Activated CD4-positive, alpha-beta T cell treated with anti-CD3 and anti-CD28 coated beads, Interleukin-2, amount 10 ng/mL, durations not matched to agents 24 days and 14 days (primary cell): ENCODE measurements around the gene ETV5. TPM values are rescaled to one million over a fixed set of nuclear protein-coding genes. Genes with fewer than 3 reads are reported as not detected.

Experiments used
- DNase-seq: peaks from one replicate; pipeline ENCODE4 v3.0.0; 2022
- H3K27ac Mint-ChIP-seq: one replicate; pipeline ENCODE4 v1.8.0; 2022; ENCODE audit warnings: mild to moderate bottlenecking, mixed read lengths
- H3K27me3 Mint-ChIP-seq: one replicate; pipeline ENCODE4 v1.8.0; 2022; ENCODE audit warnings: mixed read lengths
- H3K36me3 Mint-ChIP-seq: one replicate; pipeline ENCODE4 v1.8.0; 2022; ENCODE audit warnings: low read depth, mild to moderate bottlenecking, mixed read lengths
- H3K4me1 Mint-ChIP-seq: one replicate; pipeline ENCODE4 v1.8.0; 2021; ENCODE audit warnings: mixed read lengths
- H3K4me3 Mint-ChIP-seq: one replicate; pipeline ENCODE4 v1.8.0; 2022; ENCODE audit warnings: mild to moderate bottlenecking, moderate library complexity, mixed read lengths
- H3K9me3 Mint-ChIP-seq: one replicate; pipeline ENCODE4 v1.8.0; 2021; ENCODE audit warnings: mixed read lengths
- intact Hi-C: fragments of 100-400 bp; cut with micrococcal nuclease; formaldehyde crosslinking; loops from one replicate; pipeline ENCODE4 v1.15.1; 2023
- total RNA-seq: library from RNA; stranded (reverse); gene quantifications from 2 replicates; pipeline ENCODE4 v1.2.3, GENCODE V29; 2022

ETV5 gene
- total RNA-seq, result 2.2 and 2.5 TPM in 2 replicates

DNA sequence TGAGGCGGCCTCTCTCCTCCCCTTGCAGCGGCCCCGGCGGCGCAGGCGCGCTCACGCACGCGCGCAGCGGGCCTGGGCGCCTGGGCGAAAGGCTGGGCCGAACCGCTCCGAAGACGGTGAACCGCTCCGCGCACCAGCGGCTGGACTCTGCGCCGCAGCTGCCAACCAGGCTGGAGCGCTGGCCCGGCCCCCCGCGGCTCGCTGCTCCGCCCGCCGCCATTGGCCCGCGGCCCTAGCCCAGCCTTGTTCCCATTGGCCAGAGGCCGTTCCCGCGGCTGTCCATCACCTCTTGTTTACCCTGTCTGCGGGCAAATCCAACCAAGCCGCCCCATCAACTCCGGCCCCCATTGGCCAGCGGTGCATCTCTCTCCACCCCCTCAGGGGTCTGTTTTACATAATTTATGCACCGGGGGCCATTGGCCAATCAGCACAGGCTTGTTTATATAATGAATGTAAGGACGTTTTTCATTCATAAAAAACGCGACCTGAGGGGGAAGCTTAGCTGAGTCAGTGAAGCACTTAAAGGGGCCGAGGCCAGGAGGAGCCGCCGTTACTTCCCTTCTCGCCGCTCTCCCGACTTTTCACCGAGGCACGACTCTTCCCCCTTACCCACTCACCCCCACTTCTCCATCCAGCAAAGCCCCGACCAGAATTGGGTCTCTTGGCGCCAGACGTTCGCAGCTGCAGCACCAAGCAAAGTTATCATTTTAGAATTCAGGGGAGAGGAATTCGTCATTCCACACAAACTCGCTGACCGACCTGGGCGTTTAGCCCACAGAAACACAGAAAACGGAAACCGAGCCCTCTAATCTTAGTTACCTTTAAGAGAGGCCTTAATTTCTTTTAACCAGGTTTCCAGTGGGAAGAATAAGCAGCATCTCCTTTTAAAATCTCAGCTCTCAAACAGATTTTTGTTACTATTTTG, at the start of gene ETV5:
Gene ETV5, minus strand, starts transcription at position 149 of the 925 bp plus-strand sequence. CDS start 3,221 bp downstream, outside the sequence.
- H3K9me3 Mint-ChIP-seq, result no peaks in the 10 kb centered on the region
- peak; percentile 97 for DNase-seq
- peaks cover 76% of the 10 kb centered on the region for H3K27me3 Mint-ChIP-seq
- H3K36me3 Mint-ChIP-seq, result no peaks in the 10 kb centered on the region
- H3K27ac Mint-ChIP-seq, result peak within 1 kb of the TSS; percentile 63
- H3K4me3 Mint-ChIP-seq, result peak within 1 kb of the TSS; percentile 89
- H3K4me1 Mint-ChIP-seq, result peaks cover 31% of the 10 kb centered on the region
- intact Hi-C loops, result loop anchor here (1.0 to 10.0 kb wide), 6 partner anchors 42 to 461 kb away; partner anchors contain the start of gene DNAJB11

DNA sequence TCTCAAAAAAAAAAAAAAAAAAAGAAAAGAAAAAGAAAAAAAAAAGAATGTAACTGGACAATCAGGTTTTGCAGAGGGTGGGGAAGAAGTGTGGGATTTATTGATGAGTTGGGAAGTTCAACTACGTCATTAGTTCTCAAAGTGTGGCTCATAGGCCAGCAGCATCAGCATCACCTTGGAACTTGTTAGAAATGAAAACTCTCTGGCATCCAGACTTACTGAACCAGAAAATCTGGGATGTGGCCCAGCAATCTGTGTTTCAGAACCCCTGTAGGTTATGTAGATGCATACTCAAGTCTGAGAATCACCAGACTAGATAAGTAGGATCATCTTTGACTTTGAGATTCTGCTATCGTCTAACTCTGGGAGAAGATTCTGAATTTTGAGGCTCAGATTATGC, 45.8 kb upstream of the ETV5 start:
- intact Hi-C loops, result loop anchor here (5.0 kb wide), 3 partner anchors 88 to 378 kb away; partner anchors contain the start of gene TRA2B
- no peak overlapping the region for H3K27ac Mint-ChIP-seq
- peaks cover 4% of the 10 kb centered on the region for H3K9me3 Mint-ChIP-seq
- no peaks in the 10 kb centered on the region for H3K36me3 Mint-ChIP-seq
- peaks cover 35% of the 10 kb centered on the region for H3K27me3 Mint-ChIP-seq
- DNase-seq, result no peak
- peaks cover 15% of the 10 kb centered on the region for H3K4me1 Mint-ChIP-seq
- no peak overlapping the region for H3K4me3 Mint-ChIP-seq

DNA sequence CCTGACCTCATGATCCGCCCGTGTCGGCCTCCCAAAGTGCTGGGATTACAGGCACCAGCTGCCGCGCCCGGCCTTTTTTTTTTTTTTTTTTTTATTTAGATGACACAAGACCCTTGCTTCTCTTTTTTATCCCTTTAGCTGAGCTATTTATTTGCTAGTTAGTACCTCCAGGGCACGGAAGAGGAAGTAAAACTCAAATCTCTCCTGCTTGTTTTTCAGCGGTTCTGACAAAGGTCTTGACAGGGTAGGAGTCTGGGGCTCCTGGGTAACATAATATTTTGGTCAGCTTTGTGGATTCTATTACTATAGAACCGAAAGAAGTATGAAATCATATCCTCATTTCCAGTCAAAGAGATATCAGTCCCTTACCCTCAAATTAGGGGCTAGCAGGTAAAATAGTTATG, 44.0 kb upstream of the ETV5 start:
- intact Hi-C loops, result loop anchor here (5.0 kb wide), 3 partner anchors 89 to 379 kb away; partner anchors contain the start of gene TRA2B
- Mint-ChIP-seq H3K4me1 (peaks cover 15% of the 10 kb centered on the region), H3K4me3 (no peak overlapping the region), H3K27me3 (peaks cover 40% of the 10 kb centered on the region), H3K27ac (no peak overlapping the region), H3K36me3 (no peaks in the 10 kb centered on the region), H3K9me3 (peaks cover 4% of the 10 kb centered on the region)
- no peak for DNase-seq

DNA sequence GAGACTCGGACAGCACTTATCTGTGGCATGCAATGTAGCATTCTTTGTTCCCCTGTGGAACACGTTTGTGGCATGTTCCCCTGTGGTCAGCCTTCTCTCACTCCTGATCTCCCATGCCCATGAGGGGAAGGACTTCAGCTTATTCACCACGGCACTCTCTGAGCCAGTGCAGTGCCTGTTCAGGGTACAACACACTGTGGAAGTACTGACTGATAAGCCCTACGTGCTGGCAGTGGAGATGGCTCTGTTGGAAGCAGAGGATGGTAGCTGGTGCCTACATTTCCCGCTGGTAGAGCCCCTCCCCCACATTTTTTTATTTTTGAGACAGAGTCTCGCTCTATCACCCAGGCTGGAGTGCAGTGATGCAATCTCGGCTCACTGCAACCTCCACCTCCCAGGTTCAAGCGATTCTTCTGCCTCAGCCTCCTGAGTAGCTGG, 43.5 kb upstream of the ETV5 start:
- Mint-ChIP-seq H3K36me3 (no peaks in the 10 kb centered on the region), H3K27ac (no peak overlapping the region), H3K4me1 (peaks cover 15% of the 10 kb centered on the region), H3K9me3 (peaks cover 4% of the 10 kb centered on the region), H3K27me3 (peaks cover 46% of the 10 kb centered on the region), H3K4me3 (no peak overlapping the region)
- intact Hi-C loops, result loop anchor here (5.0 kb wide), 3 partner anchors 90 to 380 kb away; partner anchors contain the start of gene TRA2B
- no peak for DNase-seq

DNA sequence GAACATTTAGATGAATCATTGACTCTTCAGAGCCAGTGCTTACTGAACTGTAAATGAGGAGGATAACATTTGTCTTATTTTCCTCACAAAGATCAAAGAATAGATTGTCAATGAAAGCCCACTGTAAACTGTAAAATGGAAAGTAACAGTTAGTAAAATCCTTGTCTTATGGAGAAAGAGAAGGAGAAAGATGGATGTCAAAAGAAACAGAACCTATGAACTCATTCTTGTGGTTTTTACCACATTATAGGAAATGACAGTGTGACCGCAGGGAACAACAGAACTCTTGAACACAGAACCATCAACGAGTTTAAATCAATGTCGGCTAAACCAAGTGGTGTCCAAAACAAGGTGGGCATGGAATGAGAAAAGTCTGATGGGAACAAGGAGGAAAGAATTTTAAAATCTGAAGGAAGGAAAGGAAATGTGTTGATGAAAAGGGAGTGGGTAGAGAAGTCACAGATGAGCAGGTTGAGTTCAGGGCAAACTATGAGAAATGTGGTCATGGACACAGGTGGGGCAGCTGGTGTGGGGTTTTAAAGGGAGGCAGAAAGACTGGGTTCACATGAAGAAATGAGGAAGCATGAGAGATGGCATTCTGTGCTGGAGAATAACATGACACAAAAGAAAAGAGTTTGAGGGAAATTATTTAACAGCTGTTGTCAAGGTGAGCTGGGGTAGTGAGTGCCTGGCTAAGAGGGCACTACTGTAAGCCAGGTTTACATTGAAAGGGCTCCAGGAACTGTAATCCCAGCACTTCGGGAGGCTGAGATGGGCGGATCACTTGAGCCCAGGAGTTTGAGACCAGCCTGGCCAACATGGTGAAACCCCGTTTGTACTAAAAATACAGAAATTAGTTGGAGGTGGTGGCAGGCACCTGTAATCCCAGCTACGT, 42.4 kb upstream of the ETV5 start:
- peak; percentile 71 for DNase-seq
- Mint-ChIP-seq H3K9me3 (peaks cover 4% of the 10 kb centered on the region), H3K27ac (peak overlapping the region; percentile 53), H3K4me1 (peaks cover 15% of the 10 kb centered on the region), H3K36me3 (no peaks in the 10 kb centered on the region), H3K4me3 (no peak overlapping the region), H3K27me3 (peaks cover 54% of the 10 kb centered on the region)
- intact Hi-C loops, result loop anchor here (2.0 to 5.0 kb wide), 4 partner anchors 43 to 381 kb away; partner anchors contain the start of genes ETV5 and TRA2B

DNA sequence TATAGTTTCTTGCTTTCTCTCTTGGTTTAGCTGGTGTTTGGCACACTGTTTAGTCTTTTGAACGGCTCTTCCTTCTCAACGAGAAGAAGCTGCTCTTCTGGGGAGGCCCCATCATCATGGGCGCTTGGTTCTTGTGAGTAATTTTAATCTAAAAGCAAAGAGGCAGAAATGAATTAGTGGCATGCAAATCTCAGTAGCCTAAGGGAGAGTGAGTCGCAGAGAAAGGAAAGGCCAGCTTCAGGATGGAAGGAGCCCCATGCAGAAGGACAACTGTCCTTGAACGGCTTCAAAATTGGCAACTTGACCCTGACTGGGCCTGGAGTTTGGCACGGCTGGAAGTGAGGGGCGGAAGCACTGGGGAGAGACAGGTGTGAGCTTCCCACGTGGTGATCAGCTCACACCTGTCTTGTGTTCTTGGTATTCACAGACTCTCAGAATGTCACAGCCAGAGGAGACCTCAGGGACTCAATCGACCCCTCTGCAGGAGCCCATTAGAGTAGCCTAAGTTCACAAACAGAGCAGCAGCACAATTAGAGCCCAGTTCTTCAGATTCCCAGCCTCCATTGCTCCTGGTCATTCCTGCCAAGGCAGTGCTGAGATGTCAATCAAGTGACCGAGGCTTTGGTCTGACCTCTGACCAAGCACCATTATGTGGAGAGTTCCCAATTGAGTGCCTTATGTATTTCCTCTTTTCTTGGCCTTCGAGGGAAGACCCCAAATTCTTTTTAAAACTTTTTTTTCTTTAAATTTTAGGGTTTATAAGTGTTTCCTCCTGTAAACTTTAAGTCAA, 41.3 kb upstream of the ETV5 start:
- Mint-ChIP-seq H3K4me3 (no peak overlapping the region), H3K27ac (no peak overlapping the region), H3K36me3 (no peaks in the 10 kb centered on the region), H3K4me1 (peaks cover 15% of the 10 kb centered on the region), H3K27me3 (peaks cover 54% of the 10 kb centered on the region), H3K9me3 (peaks cover 4% of the 10 kb centered on the region)
- no peak for DNase-seq
- intact Hi-C loops, result loop anchor here (2.0 to 5.0 kb wide), 4 partner anchors 41 to 382 kb away; partner anchors contain the start of genes ETV5 and TRA2B

DNA sequence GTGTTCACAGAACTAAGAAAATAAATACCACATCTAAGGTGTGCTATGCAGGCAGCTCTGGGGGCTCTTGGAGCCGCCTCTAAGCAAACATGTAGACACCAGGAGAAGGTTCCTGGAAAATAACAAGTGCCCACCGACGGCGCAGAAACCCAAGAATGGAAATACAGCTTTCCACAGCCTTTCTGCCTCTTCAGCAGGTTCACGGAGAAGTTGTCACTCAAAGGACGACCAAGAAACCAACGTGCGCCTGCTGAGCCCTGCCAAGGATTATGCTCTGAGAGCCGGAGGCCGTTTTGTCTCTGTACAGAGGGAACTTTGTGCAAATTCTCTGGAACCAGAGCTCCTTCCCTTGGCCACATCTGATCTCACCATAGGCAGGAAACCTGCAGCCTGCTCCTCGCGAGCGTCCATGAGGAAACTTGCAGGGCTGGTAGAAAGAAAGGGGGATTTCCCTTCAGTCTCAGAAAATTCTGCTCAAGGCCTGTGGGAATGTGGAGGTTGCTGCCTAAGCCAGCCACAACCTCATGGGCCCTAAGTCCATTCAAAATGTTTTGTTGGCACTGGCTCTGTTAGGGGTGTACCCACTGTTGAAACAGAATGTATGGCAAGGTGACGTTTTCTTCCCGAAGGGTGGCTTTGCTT, 40.6 kb upstream of the ETV5 start:
- intact Hi-C loops, result no loop called here
- Mint-ChIP-seq H3K36me3 (no peaks in the 10 kb centered on the region), H3K4me1 (peaks cover 15% of the 10 kb centered on the region), H3K4me3 (no peak overlapping the region), H3K27me3 (peaks cover 61% of the 10 kb centered on the region), H3K9me3 (peaks cover 4% of the 10 kb centered on the region), H3K27ac (no peak overlapping the region)
- DNase-seq, result no peak

DNA sequence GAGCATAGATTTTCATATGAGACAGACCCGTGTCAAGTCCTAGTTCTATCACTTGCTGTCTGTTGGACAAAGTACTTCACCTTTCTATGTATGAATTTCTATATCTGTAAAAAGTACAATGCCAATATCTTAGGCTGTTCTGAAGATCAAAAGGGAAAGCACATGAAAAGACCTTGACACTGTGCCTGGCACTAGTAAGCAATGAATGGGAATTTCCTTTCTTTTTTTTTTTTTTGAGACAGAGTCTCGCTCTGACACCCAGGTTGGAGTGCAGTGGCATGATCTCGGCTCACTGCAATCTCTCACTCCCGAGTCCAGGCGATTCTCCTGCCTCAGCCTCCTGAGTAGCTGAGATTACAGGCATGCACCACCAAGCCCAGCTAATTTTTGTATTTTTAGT, 35.4 kb upstream of the ETV5 start:
- no peaks in the 10 kb centered on the region for H3K9me3 Mint-ChIP-seq
- H3K4me1 Mint-ChIP-seq, result peaks cover 2% of the 10 kb centered on the region
- no peak overlapping the region for H3K27ac Mint-ChIP-seq
- peaks cover 56% of the 10 kb centered on the region for H3K27me3 Mint-ChIP-seq
- intact Hi-C loops, result no loop called here
- DNase-seq, result no peak
- no peak overlapping the region for H3K4me3 Mint-ChIP-seq
- no peaks in the 10 kb centered on the region for H3K36me3 Mint-ChIP-seq

DNA sequence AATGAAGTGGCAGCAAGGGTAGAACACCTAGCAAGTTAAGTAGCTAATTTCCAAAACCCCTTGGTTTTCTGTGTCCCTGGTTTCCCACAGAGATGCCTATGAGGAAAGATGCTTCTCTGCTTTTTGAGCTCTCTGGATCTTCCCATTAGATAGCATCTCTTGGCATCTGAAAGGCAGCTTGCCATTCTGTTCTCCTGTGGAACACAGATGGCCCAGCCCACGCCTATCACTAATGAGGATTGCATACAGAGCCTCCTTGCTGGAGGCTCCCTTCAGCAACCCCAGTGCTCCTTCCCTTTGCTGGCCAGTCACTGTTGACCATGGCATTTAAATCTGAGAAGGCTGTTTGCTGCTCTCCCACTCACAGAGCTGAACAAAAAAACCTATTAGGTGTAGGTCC, 34.4 kb upstream of the ETV5 start:
- no peak overlapping the region for H3K27ac Mint-ChIP-seq
- H3K9me3 Mint-ChIP-seq, result no peaks in the 10 kb centered on the region
- H3K4me3 Mint-ChIP-seq, result no peak overlapping the region
- H3K36me3 Mint-ChIP-seq, result no peaks in the 10 kb centered on the region
- H3K27me3 Mint-ChIP-seq, result peaks cover 54% of the 10 kb centered on the region
- no peak for DNase-seq
- peaks cover 2% of the 10 kb centered on the region for H3K4me1 Mint-ChIP-seq
- intact Hi-C loops, result no loop called here

DNA sequence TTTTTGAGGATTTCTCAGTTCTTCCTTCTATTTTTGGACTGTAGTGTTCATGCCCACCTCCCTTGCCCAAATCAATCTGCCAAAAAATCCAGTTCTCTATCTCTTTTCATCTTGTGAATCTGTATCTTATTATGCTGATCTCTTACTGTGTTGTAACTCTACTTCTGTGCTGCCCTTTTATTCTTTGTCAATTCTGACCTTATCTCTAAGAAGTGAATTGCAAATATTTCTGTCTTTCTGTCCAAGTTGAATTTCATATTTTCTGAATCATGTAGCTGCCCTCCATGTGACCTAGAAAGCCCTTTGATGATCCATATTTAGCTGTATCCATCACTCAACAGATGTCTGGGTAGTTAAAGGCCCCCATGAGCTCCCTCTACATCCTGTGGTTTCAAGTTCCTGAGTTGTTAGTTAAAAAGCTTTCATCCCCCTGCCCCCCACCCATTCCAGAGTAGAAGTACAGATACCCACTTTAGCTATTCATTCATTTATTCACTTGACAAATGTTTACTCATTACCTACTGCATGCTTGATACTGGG, 33.6 kb upstream of the ETV5 start:
- no peak for DNase-seq
- H3K27me3 Mint-ChIP-seq, result peaks cover 48% of the 10 kb centered on the region
- H3K27ac Mint-ChIP-seq, result no peak overlapping the region
- intact Hi-C loops, result no loop called here
- H3K4me1 Mint-ChIP-seq, result peaks cover 2% of the 10 kb centered on the region
- H3K36me3 Mint-ChIP-seq, result no peaks in the 10 kb centered on the region
- no peak overlapping the region for H3K4me3 Mint-ChIP-seq
- H3K9me3 Mint-ChIP-seq, result no peaks in the 10 kb centered on the region

DNA sequence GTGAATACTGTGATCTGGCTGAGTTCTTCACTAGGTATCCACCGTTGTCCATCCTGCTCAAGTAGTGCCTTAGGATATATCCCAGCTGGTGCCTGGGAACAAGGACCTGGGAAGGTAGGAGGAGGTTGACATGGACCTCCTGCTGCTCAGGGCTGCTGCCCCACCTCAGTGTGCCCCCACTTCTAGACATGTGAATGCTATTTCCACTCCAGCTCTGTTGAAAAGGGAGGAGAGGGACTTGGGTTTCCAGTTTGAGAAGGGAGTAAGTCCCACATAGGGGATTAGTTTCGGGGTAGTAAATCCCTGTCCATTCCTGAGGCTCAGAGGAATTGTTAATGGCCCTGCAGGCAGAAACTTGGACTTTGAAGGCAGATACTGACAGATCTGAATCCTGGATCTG, 32.9 kb upstream of the ETV5 start:
- no peak for DNase-seq
- no peak overlapping the region for H3K4me3 Mint-ChIP-seq
- no peak overlapping the region for H3K27ac Mint-ChIP-seq
- peaks cover 41% of the 10 kb centered on the region for H3K27me3 Mint-ChIP-seq
- no peaks in the 10 kb centered on the region for H3K9me3 Mint-ChIP-seq
- peaks cover 2% of the 10 kb centered on the region for H3K4me1 Mint-ChIP-seq
- H3K36me3 Mint-ChIP-seq, result no peaks in the 10 kb centered on the region
- intact Hi-C loops, result no loop called here

DNA sequence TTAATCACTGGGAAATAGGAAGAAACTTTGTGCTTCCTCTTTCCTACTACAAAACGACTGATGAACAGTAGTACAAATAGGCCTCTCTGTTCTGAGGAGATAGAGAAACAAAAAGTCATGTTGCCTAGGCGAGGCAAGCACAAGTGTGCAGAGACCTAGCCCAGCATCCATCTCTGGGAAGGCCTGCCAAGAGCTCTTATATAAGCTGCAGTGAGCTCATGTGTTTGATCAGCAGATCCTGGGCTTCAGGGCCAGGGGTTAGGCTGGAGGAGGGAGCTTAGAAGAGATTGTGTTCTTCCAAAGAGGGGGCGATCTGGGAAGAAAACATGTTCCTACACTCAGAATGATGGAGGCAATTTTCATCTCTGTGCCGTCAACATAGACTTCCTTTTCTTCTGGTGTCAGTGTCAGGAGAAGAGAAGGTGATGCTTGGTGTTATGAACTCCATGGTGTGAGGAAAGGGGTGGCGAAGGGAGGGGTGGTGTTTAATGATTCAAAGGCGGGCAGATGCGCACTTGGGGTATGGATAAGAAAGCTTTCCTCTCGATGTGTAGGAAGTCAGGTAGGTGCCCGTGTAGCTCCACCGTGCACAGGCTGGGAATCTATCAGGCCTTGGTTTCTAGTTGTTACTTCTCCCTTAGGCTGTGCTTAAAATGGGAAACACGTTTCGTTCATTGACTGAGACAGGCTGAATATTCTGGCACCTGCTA, 29.5 kb upstream of the ETV5 start:
- intact Hi-C loops, result no loop called here
- no peak overlapping the region for H3K4me3 Mint-ChIP-seq
- H3K9me3 Mint-ChIP-seq, result no peaks in the 10 kb centered on the region
- H3K4me1 Mint-ChIP-seq, result peaks cover 2% of the 10 kb centered on the region
- no peak for DNase-seq
- no peaks in the 10 kb centered on the region for H3K36me3 Mint-ChIP-seq
- H3K27ac Mint-ChIP-seq, result no peak overlapping the region
- H3K27me3 Mint-ChIP-seq, result peaks cover 40% of the 10 kb centered on the region
